ENCODE results near the gene ZNF227.
A peak's percentile ranks its signal among the peaks of the same experiment; 100 is the strongest.
"Not testable (repeated sequence)": the region's sequence is repeated elsewhere in the genome, so short reads cannot be mapped to it uniquely, and the experiment has no call there.

ZNF227 gene

GRCh38 chr19:44252332-44252731 is 40.0 kb downstream of the ZNF227 start:
- DNase-seq (ENCODE audit: low spot score), result not testable (repeated sequence)

- not testable (repeated sequence) for DNase-seq (ENCODE audit: low spot score)
Observed at GRCh38 chr19:44253392-44253791, 41.1 kb downstream of the ZNF227 start.

- no peak for DNase-seq (ENCODE audit: low spot score)
Observed at GRCh38 chr19:44254496-44254895, 42.2 kb downstream of the ZNF227 start.

GRCh38 chr19:44255705-44256411 is 43.5 kb downstream of the ZNF227 start:
- DNase-seq (ENCODE audit: low spot score), result no peak

- DNase-seq (ENCODE audit: low spot score), result no peak
Observed at GRCh38 chr19:44258136-44258535, 45.8 kb downstream of the ZNF227 start.

- no peak for DNase-seq (ENCODE audit: low spot score)
Observed at GRCh38 chr19:44258835-44259413, 46.6 kb downstream of the ZNF227 start.

- peak; percentile 24 for DNase-seq (ENCODE audit: low spot score)
Observed at GRCh38 chr19:44260343-44260681, 48.0 kb downstream of the ZNF227 start.

- no peak for DNase-seq (ENCODE audit: low spot score)
Observed at GRCh38 chr19:44260695-44261446, 48.5 kb downstream of the ZNF227 start.

- no peak for DNase-seq (ENCODE audit: low spot score)
Observed at GRCh38 chr19:44277331-44277730, 65.0 kb downstream of the ZNF227 start.

GRCh38 chr19:44278181-44278690 is 65.9 kb downstream of the ZNF227 start:
- DNase-seq (ENCODE audit: low spot score), result no peak

GRCh38 chr19:44280916-44281315 is 68.6 kb downstream of the ZNF227 start:
- DNase-seq (ENCODE audit: low spot score), result no peak

- no peak for DNase-seq (ENCODE audit: low spot score)
Observed at GRCh38 chr19:44282846-44283245, 70.5 kb downstream of the ZNF227 start.

GRCh38 chr19:44284968-44285367 is 72.6 kb downstream of the ZNF227 start:
- no peak for DNase-seq (ENCODE audit: low spot score)
